IMR-90 (cell line): Measurements from ENCODE around the gene CPD. TPM values are rescaled to one million over a fixed set of nuclear protein-coding genes. Genes with fewer than 3 reads are reported as not detected.

Experiments
- ATAC-seq: fragments of 200-7000 bp; cut with Tn5 transposase; 2 replicates; pipeline ENCODE4 v1.9.1; 2020; ENCODE audit warnings: low read depth, mild to moderate bottlenecking, moderate library complexity
- BruUV-seq: library from RNA; stranded (reverse); fragments of 400-500 nt; replicated peaks from 2 replicates; lab custom pipeline; 2021; lab: Mats Ljungman, UMichigan
- CTCF ChIA-PET: fragments of 300-600 bp; formaldehyde crosslinking; extraction: SDS; loops from one replicate; lab custom pipeline; 2021; ENCODE audit warnings: antibody characterized with exemption; lab: Yijun Ruan, JAX
- POLR2A ChIA-PET: fragments of 300-600 bp; sonication (Branson Sonifier 250); formaldehyde crosslinking; loops from one replicate; lab custom pipeline; 2022; ENCODE audit warnings: antibody characterized with exemption; ENCODE audit not compliant: unreplicated experiment; lab: Charles Lee
- DNase-seq: peaks from one replicate; pipeline ENCODE4 v3.0.0; 2013
- H2AFZ ChIP-seq: replicated peaks from 2 replicates; pipeline ENCODE3; 2013; ENCODE audit warnings: low read length, mild to moderate bottlenecking; ENCODE audit not compliant: poor library complexity
- H2AK5ac ChIP-seq: 2 replicates; pipeline ENCODE4 v1.6.1; 2013; ENCODE audit warnings: low read depth, low read length, inconsistent platforms
- H2AK9ac ChIP-seq: replicated peaks from 2 replicates; pipeline ENCODE3; 2013; ENCODE audit warnings: mild to moderate bottlenecking, low read depth, low read length, moderate library complexity; ENCODE audit not compliant: poor library complexity
- H2BK120ac ChIP-seq: 2 replicates; pipeline ENCODE4 v1.6.1; 2013; ENCODE audit warnings: low read depth, low read length, inconsistent platforms
- H2BK15ac ChIP-seq: 3 replicates; pipeline ENCODE4 v1.6.1; 2013; ENCODE audit warnings: low read depth, low read length, inconsistent platforms
- H2BK20ac ChIP-seq: 2 replicates; pipeline ENCODE4 v1.6.1; 2013; ENCODE audit warnings: low read depth, mild to moderate bottlenecking, inconsistent platforms, low read length, moderate library complexity
- H2BK5ac ChIP-seq: 2 replicates; pipeline ENCODE4 v1.6.1; 2013; ENCODE audit warnings: mild to moderate bottlenecking, low read depth, low read length, inconsistent platforms; ENCODE audit not compliant: poor library complexity, severe bottlenecking
- H3K14ac ChIP-seq: replicated peaks from 2 replicates; pipeline ENCODE4 v1.6.1; 2013; ENCODE audit warnings: low read depth, low read length, inconsistent platforms
- H3K18ac ChIP-seq: 2 replicates; pipeline ENCODE4 v1.6.1; 2013; ENCODE audit warnings: low read depth, low read length, control low read depth
- H3K23ac ChIP-seq: 2 replicates; pipeline ENCODE4 v1.6.1; 2013; ENCODE audit warnings: low read depth, low read length, inconsistent platforms
- H3K27ac ChIP-seq: 2 replicates; pipeline ENCODE4 v1.5.1; 2013; ENCODE audit warnings: mild to moderate bottlenecking, control low read depth, low read length; ENCODE audit not compliant: insufficient read depth
- H3K27me3 ChIP-seq: 2 replicates; pipeline ENCODE4 v1.6.1; 2013; ENCODE audit warnings: low read length; ENCODE audit not compliant: control insufficient read depth, insufficient read depth
- H3K36me3 ChIP-seq: 2 replicates; pipeline ENCODE4 v1.6.1; 2013; ENCODE audit warnings: low read length, mixed read lengths; ENCODE audit not compliant: control insufficient read depth, insufficient read depth
- H3K4ac ChIP-seq: 2 replicates; pipeline ENCODE4 v1.6.1; 2013; ENCODE audit warnings: low read depth, low read length, inconsistent platforms
- H3K4me1 ChIP-seq: 2 replicates; pipeline ENCODE4 v1.6.1; 2013; ENCODE audit warnings: low read length, mixed read lengths; ENCODE audit not compliant: control insufficient read depth, insufficient read depth
- H3K4me2 ChIP-seq: 2 replicates; pipeline ENCODE4 v1.6.1; 2013; ENCODE audit warnings: low read depth, mild to moderate bottlenecking, control low read depth, low read length, moderate library complexity
- H3K4me3 ChIP-seq: 2 replicates; pipeline ENCODE4 v1.5.1; 2013; ENCODE audit warnings: low read depth, mild to moderate bottlenecking, control low read depth, low read length, moderate library complexity; ENCODE audit not compliant: insufficient read depth
- H3K56ac ChIP-seq: 2 replicates; pipeline ENCODE4 v1.6.1; 2013; ENCODE audit warnings: low read length, inconsistent platforms; ENCODE audit not compliant: insufficient read depth; ENCODE audit errors: extremely low read depth
- H3K79me1 ChIP-seq, 2 experiments: 2 replicates each; pipeline ENCODE4 v1.6.1; 2013; ENCODE audit warnings: low read length in 2 of 2, inconsistent platforms in 1 of 2, low read depth in 1 of 2
- H3K9ac ChIP-seq: 2 replicates; pipeline ENCODE4 v1.6.1; 2013; ENCODE audit warnings: low read depth, low read length, control low read depth
- H3K9me1 ChIP-seq: 2 replicates; pipeline ENCODE4 v1.6.1; 2013; ENCODE audit warnings: low read length, inconsistent platforms; ENCODE audit not compliant: insufficient read depth
- H3K9me3 ChIP-seq: 2 replicates; pipeline ENCODE4 v1.6.1; 2013; ENCODE audit warnings: low read length; ENCODE audit not compliant: control insufficient read depth, insufficient read depth
- H4K20me1 ChIP-seq: 2 replicates; pipeline ENCODE4 v1.6.1; 2013; ENCODE audit warnings: low read length, inconsistent platforms; ENCODE audit not compliant: insufficient read depth
- H4K5ac ChIP-seq: 2 replicates; pipeline ENCODE4 v1.6.1; 2013; ENCODE audit warnings: mild to moderate bottlenecking, low read depth, low read length, control low read depth
- H4K8ac ChIP-seq, 2 experiments: 2 replicates each; pipeline ENCODE4 v1.6.1; 2013; ENCODE audit warnings: low read depth in 2 of 2, low read length in 2 of 2, control low read depth in 1 of 2, inconsistent platforms in 1 of 2
- H4K91ac ChIP-seq: 2 replicates; pipeline ENCODE4 v1.6.1; 2013; ENCODE audit warnings: low read depth, low read length, inconsistent platforms; ENCODE audit not compliant: insufficient read depth
- MAFK ChIP-seq: IDR thresholded peaks from 2 replicates; pipeline ENCODE4 v1.6.1; 2012; ENCODE audit warnings: low read depth, low read length, improper control_type of control experiment
- RCOR1 ChIP-seq: IDR thresholded peaks from 2 replicates; pipeline ENCODE4 v1.6.1; 2012; ENCODE audit warnings: mild to moderate bottlenecking, low read length, improper control_type of control experiment; ENCODE audit not compliant: insufficient replicate concordance
- SMC3 ChIP-seq: fragments of 150-350 bp; IDR thresholded peaks from 2 replicates; pipeline ENCODE4 v1.6.1; 2016; ENCODE audit warnings: low read depth, mild to moderate bottlenecking, antibody characterized with exemption, low read length, moderate library complexity
- WGBS, 2 experiments: methylation state at CpG; one replicate each; pipeline versions ENCODE4 v1.1.5 to v1.1.7; 2013; ENCODE audit warnings: missing lambda C conversion rate in 2 of 2; ENCODE audit not compliant: insufficient read length in 1 of 2; ENCODE audit errors: extremely low coverage in 2 of 2; 5-methylcytosine and 5-hydroxymethylcytosine counted together
- dilution Hi-C: fragments of 300-500 bp; cut with HindIII; formaldehyde crosslinking; loops from one replicate; pipeline ENCODE4 v1.14.3; 2018; ENCODE audit warnings: low sequenced_read_pairs; ENCODE audit not compliant: unreplicated experiment
- in situ Hi-C: fragments of 300-500 bp; cut with MboI; formaldehyde crosslinking; loops from 3 replicates; pipeline ENCODE4 v1.14.3; 2019; ENCODE audit warnings: low sequenced_read_pairs, inconsistent platforms, mixed read lengths
- intact Hi-C: fragments of 100-400 bp; cut with micrococcal nuclease; formaldehyde crosslinking; loops from 2 replicates; pipeline ENCODE4 v1.10.0; 2022
- polyA plus RNA-seq, 3 experiments: library from polyadenylated mRNA; depleted of rRNA; stranded (reverse); fragments of >200 nt; gene quantifications; 2 replicates each; pipeline ENCODE4 v1.2.3, GENCODE V29; 2012; ENCODE audit warnings: low replicate concordance in 1 of 3
- total RNA-seq: library from RNA; depleted of rRNA; stranded (reverse); fragments of >200 nt; gene quantifications from 2 replicates; pipeline ENCODE4 v1.2.3, GENCODE V29; 2012

The CPD gene
- total and polyA plus RNA-seq, 2 of the 4 experiments (the other 2 are of a cell fraction), result 23.4 to 94.5 TPM

GRCh38 chr17:30347488-30347887 lies 31.2 kb upstream of the CPD start:
- no peak overlapping the region for H2BK20ac ChIP-seq
- peaks cover 14% of the 10 kb centered on the region for H3K4me1 ChIP-seq
- CTCF ChIA-PET, result no interaction called here
- no peak overlapping the region for H3K23ac ChIP-seq
- H3K9me1 ChIP-seq, result peaks cover 4% of the 10 kb centered on the region
- no peaks in the 10 kb centered on the region for H3K9me3 ChIP-seq
- H3K9ac ChIP-seq, result no peak overlapping the region
- H2BK15ac ChIP-seq, result no peak overlapping the region
- dilution Hi-C loops (no loop called here), intact Hi-C loops (no loop called here), in situ Hi-C loops (no loop called here)
- no peak overlapping the region for H3K18ac ChIP-seq
- no peak overlapping the region for H4K8ac ChIP-seq
- H4K91ac ChIP-seq, result no peak overlapping the region
- H3K27ac ChIP-seq, result no peak overlapping the region
- no peak overlapping the region for H3K4me3 ChIP-seq
- no peak overlapping the region for H3K4ac ChIP-seq
- H3K14ac ChIP-seq, result no peak overlapping the region
- no peaks in the 10 kb centered on the region for H3K79me1 ChIP-seq
- H3K56ac ChIP-seq, result no peak overlapping the region
- POLR2A ChIA-PET, result no interaction called here
- H3K4me2 ChIP-seq, result no peak overlapping the region
- H2AK5ac ChIP-seq, result no peak overlapping the region; the same call in 1 of the 2 replicates
- no peaks in the 10 kb centered on the region for H3K27me3 ChIP-seq
- peaks cover 5% of the 10 kb centered on the region; the same call in 1 of the 2 replicates for H4K20me1 ChIP-seq
- H2AFZ ChIP-seq, result no peak overlapping the region
- H3K36me3 ChIP-seq, result no peaks in the 10 kb centered on the region
- no peak for TF ChIP-seq SMC3
- TF ChIP-seq RCOR1, result no peak
- no peak for TF ChIP-seq MAFK
- ATAC-seq, result no peak
- no CpG with 5 or more reads among the region's 4 CpGs for WGBS, 2 experiments
- no peak overlapping the region for H2AK9ac ChIP-seq
- DNase-seq, result no peak
- no peak overlapping the region for H4K5ac ChIP-seq
- H2BK5ac ChIP-seq, result no peak overlapping the region
- BruUV-seq, result no TSS peak
- no peak overlapping the region for H2BK120ac ChIP-seq
